A549 (cell line): ENCODE data around the gene KCTD18. TPM values are rescaled to one million over a fixed set of nuclear protein-coding genes. Genes with fewer than 3 reads are reported as not detected.

Source experiments
- CEBPB ChIP-seq, 2 experiments: fragments of >200 bp in 1 of 2; sonication (Bioruptor Twin) in 1 of 2; formaldehyde crosslinking in 1 of 2; IDR thresholded peaks; 2 replicates each; pipeline ENCODE4 v1.6.1; 2012 to 2016
- GATA3 ChIP-seq: IDR thresholded peaks from 2 replicates; pipeline ENCODE4 v1.6.1; 2012; ENCODE audit warnings: borderline replicate concordance
- KDM1A ChIP-seq: fragments of 200-600 bp; sonication (generic); IDR thresholded peaks from 2 replicates; pipeline ENCODE4 v1.6.1; 2016; ENCODE audit warnings: low read depth, mild to moderate bottlenecking
- PHF8 ChIP-seq: fragments of 200-600 bp; sonication (generic); IDR thresholded peaks from 2 replicates; pipeline ENCODE4 v1.6.1; 2016; ENCODE audit warnings: low read depth, mild to moderate bottlenecking, antibody characterized with exemption, moderate library complexity, borderline replicate concordance
- TFCP2L1 ChIP-seq: fragments of 250-450 bp; sonication (Bioruptor Pico); IDR thresholded peaks from 2 replicates; pipeline ENCODE4 v1.5.0; 2021; ENCODE audit warnings: mild to moderate bottlenecking
- polyA plus RNA-seq, 4 experiments: library from polyadenylated mRNA; depleted of rRNA in 3 of 4; stranded (reverse); fragments of >200 nt; fragmentation: RNase III in 1 of 4; extraction: RNeasy Plus Mini Kit Qiagen cat#74134 plus additional on column Dnase treatment in 1 of 4; gene quantifications; 2 replicates in 3 of 4; 3 replicates in 1 of 4; pipeline ENCODE4 v1.2.3, GENCODE V29; 2011 to 2017

KCTD18 gene
- polyA plus RNA-seq, 2 of the 4 experiments (the other 2 are of a cell fraction): 12.2 to 21.3 TPM

GRCh38 chr2:200439981-200440380, 69.9 kb downstream of the KCTD18 start (continued):
- no peak for TF ChIP-seq GATA3
- TF ChIP-seq CEBPB (IDR thresholded peaks at IDR 0.05): no peak
- no peak for TF ChIP-seq KDM1A
- no peak for TF ChIP-seq TFCP2L1
- no peak for TF ChIP-seq PHF8

Other genes starting within 250 kb of the KCTD18 start
- gene SPATS2L, start 203.4 kb downstream of the KCTD18 start, polyA plus RNA-seq (2011; rRNA removed): 155 and 202 TPM in 2 replicates
- 85.2 to 107 TPM (median 93.9 TPM) in 3 replicates for gene SPATS2L, start 203.4 kb downstream of the KCTD18 start, polyA plus RNA-seq (2017; fragmentation: RNase III; extraction: RNeasy Plus Mini Kit Qiagen cat#74134 plus additional on column Dnase treatment)
- gene SGO2, start 16.1 kb upstream of the KCTD18 start, polyA plus RNA-seq (2011; rRNA removed): 14.2 and 26.2 TPM in 2 replicates
- 14.4 to 16.8 TPM (median 15.2 TPM) in 3 replicates for gene SGO2, start 16.1 kb upstream of the KCTD18 start, polyA plus RNA-seq (2017; fragmentation: RNase III; extraction: RNeasy Plus Mini Kit Qiagen cat#74134 plus additional on column Dnase treatment)
- gene AOX1, start 75.9 kb upstream of the KCTD18 start, polyA plus RNA-seq (2011; rRNA removed): 2.8 and 3.6 TPM in 2 replicates
- gene AOX1, start 75.9 kb upstream of the KCTD18 start, polyA plus RNA-seq (2017; fragmentation: RNase III; extraction: RNeasy Plus Mini Kit Qiagen cat#74134 plus additional on column Dnase treatment): 4.8 to 6.6 TPM (median 5.4 TPM) in 3 replicates